ENCODE measurements around the gene GOLGA3. TPM values are rescaled to one million over a fixed set of nuclear protein-coding genes. Genes with fewer than 3 reads are reported as not detected.
"Not testable (repeated sequence)": the region's sequence is repeated elsewhere in the genome, so short reads cannot be mapped to it uniquely, and the experiment has no call there.

The GOLGA3 gene
- total and polyA plus RNA-seq, 2 experiments from 2014 or later, result 12.2 to 50.8 TPM

GRCh38 chr12:132797820-132798570 lies 30.7 kb downstream of the GOLGA3 start:
- no peak for DNase-seq (ENCODE audit: low read depth in 1 of 2, low spot score in 1 of 2)
- H3K4me1 ChIP-seq (ENCODE audit: low read depth), result no peaks in the 10 kb centered on the region
- H3K27ac ChIP-seq, result no peak overlapping the region
- H3K27me3 ChIP-seq, result no peaks in the 10 kb centered on the region
- TF ChIP-seq CTCF (IDR thresholded peaks at IDR 0.05; ENCODE audit: low read depth, low read length), result no peak
- no peaks in the 10 kb centered on the region for H3K9me3 ChIP-seq (ENCODE audit: low read depth)
- H3K36me3 ChIP-seq, result peaks cover 62% of the 10 kb centered on the region
- no peak overlapping the region for H3K4me3 ChIP-seq

DNA sequence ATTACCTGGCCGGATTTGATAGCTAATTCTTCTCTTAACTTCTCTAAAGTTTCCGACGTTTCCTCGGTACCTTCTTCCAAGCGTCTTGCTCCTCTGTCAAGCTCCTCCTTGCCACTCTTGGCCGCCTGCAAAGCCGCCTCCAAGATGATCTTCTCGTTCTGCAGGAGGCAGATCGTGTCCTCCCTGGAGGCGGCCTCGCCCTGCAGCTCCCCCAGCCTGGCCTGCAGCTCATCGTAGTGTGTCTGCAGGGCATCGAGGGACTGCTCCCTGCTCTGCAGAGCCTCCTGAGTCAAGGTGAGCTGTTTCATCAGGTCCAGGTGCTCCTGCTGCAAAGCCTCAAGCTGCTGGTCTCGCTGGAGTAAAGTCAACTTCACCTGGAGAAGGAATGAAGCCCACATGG lies 32.8 kb downstream of the GOLGA3 start:
- TF ChIP-seq CTCF (IDR thresholded peaks at IDR 0.05; ENCODE audit: low read depth, low read length), result no peak
- Histone ChIP-seq H3K4me1 (ENCODE audit: low read depth) (no peaks in the 10 kb centered on the region), H3K27me3 (no peaks in the 10 kb centered on the region), H3K9me3 (ENCODE audit: low read depth) (no peaks in the 10 kb centered on the region), H3K36me3 (peaks cover 52% of the 10 kb centered on the region), H3K27ac (no peak overlapping the region), H3K4me3 (no peak overlapping the region)
- no peak for DNase-seq (ENCODE audit: low read depth in 1 of 2, low spot score in 1 of 2)

GRCh38 chr12:132791940-132792339 lies 36.7 kb downstream of the GOLGA3 start:
- H3K36me3 ChIP-seq, result peaks cover 35% of the 10 kb centered on the region

DNA sequence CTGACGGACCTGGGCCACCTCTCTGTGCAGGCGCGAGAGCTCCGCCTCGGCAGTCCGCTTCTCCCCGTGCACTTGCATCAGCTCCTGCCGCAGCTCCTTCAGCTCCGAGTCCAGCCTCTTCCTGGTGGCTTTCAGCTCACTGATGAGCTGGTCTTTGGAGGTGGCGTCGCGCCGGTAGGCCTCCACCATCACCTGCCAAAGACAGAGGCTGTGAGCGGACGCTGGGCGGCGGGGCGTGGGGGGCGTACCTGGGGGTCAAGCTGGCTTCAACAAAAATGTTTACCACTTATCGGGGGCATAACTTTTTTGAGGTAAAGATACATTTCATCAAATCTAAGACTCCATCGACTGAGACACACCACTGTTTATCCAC lies 39.6 kb downstream of the GOLGA3 start:
- Histone ChIP-seq H3K36me3 (peaks cover 31% of the 10 kb centered on the region), H3K4me3 (no peak overlapping the region)
- no peak for TF ChIP-seq CTCF (IDR thresholded peaks at IDR 0.05; ENCODE audit: low read depth, low read length)

More at GRCh38 chr12:132791940-132792339, 36.7 kb downstream of the GOLGA3 start:
- not testable (repeated sequence) for H3K4me3 ChIP-seq; DNase-seq (ENCODE audit: low read depth in 1 of 2, low spot score in 1 of 2); H3K27ac ChIP-seq; H3K4me1 ChIP-seq (ENCODE audit: low read depth); H3K9me3 ChIP-seq (ENCODE audit: low read depth); H3K27me3 ChIP-seq

DNA sequence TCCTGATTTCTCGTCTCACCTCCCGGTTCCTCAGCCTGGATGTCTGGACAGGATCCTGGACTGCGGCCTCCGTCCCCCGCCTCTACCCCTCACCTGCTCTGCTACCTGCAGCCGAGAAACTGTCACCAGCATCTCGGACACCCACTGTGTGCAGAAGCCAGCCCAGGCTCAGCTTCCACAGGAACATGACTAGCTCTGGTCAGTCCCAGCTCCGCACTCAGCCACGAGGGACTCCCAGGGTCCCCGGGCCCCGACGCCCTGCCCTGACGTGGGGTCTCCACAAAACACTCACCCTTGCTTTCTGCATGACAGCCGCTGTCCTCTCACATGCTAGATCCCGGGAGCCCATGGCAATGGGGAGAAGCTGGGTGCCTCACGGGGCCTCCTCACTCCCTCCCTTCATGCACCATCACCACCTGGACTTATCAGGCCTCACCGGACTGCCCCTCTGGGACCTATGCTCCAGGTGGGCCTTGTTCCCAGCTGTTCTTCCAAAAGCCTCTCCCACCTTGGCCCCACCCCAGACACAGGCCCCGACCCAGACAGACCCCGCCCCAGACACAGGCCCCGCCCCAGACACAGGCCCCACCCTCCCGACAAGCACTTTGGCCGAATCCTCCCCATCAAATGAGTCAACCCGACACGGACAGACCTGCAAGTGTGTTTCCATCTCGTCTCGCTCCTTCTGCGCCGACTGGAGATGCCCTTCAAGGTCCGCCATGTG lies 40.1 kb downstream of the GOLGA3 start:
- DNase-seq (ENCODE audit: low read depth in 1 of 2, low spot score in 1 of 2), result no peak
- no peak overlapping the region for H3K4me3 ChIP-seq
- H3K4me1 ChIP-seq (ENCODE audit: low read depth), result no peaks in the 10 kb centered on the region
- no peak for TF ChIP-seq CTCF (IDR thresholded peaks at IDR 0.05; ENCODE audit: low read depth, low read length)
- H3K27ac ChIP-seq, result no peak overlapping the region
- no peaks in the 10 kb centered on the region for H3K9me3 ChIP-seq (ENCODE audit: low read depth)
- H3K36me3 ChIP-seq, result peaks cover 34% of the 10 kb centered on the region
- H3K27me3 ChIP-seq, result no peaks in the 10 kb centered on the region

More for the DNA sequence above, 39.6 kb downstream of the GOLGA3 start:
- Histone ChIP-seq H3K4me1 (ENCODE audit: low read depth) (no peaks in the 10 kb centered on the region), H3K27ac (no peak overlapping the region), H3K27me3 (no peaks in the 10 kb centered on the region), H3K9me3 (ENCODE audit: low read depth) (no peaks in the 10 kb centered on the region)
- no peak for DNase-seq (ENCODE audit: low read depth in 1 of 2, low spot score in 1 of 2)

DNA sequence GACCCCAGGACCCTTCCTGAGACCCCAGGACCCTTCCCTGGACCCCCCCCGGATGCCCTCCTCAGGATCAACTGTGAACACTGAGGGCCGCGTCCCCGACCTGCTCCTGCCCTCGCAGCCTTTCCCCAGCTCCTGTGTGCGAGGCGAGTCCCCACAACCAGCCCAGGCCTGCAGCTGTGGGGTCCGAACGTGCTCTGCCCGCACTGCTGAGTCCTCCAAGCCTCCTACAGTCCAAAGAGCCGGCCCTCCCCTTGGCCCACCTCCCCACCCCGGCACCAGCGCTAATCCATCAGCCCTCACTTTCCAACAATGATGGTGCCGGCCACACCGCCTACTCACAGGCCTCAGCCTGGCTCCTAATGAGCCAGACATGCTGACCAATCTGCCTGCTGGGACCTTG lies 40.8 kb downstream of the GOLGA3 start:
- no peak for DNase-seq (ENCODE audit: low read depth in 1 of 2, low spot score in 1 of 2)
- no peaks in the 10 kb centered on the region for H3K9me3 ChIP-seq (ENCODE audit: low read depth)
- TF ChIP-seq CTCF (IDR thresholded peaks at IDR 0.05; ENCODE audit: low read depth, low read length), result no peak
- H3K27me3 ChIP-seq, result no peaks in the 10 kb centered on the region
- H3K4me3 ChIP-seq, result no peak overlapping the region
- peaks cover 38% of the 10 kb centered on the region for H3K36me3 ChIP-seq
- no peaks in the 10 kb centered on the region for H3K4me1 ChIP-seq (ENCODE audit: low read depth)
- H3K27ac ChIP-seq, result no peak overlapping the region
